GM10847 (cell line): ENCODE measurements around the gene SNX8.

Source experiments
- POLR2A ChIP-seq: IDR thresholded peaks from 2 replicates; pipeline ENCODE4 v1.6.1; 2011; ENCODE audit not compliant: insufficient read length; ENCODE audit errors: extremely low read depth

The SNX8 gene

GRCh38 chr7:2275101-2275500 lies 39.1 kb downstream of the SNX8 start:
- no peak for TF ChIP-seq POLR2A

GRCh38 chr7:2274666-2275065 lies 39.6 kb downstream of the SNX8 start:
- TF ChIP-seq POLR2A: no peak

GRCh38 chr7:2273866-2274265 lies 40.4 kb downstream of the SNX8 start:
- TF ChIP-seq POLR2A: no peak

- TF ChIP-seq POLR2A: no peak
Measured at GRCh38 chr7:2272031-2272430, 42.2 kb downstream of the SNX8 start.

GRCh38 chr7:2271273-2272026 lies 42.8 kb downstream of the SNX8 start:
- TF ChIP-seq POLR2A: no peak

GRCh38 chr7:2270495-2270894 lies 43.7 kb downstream of the SNX8 start:
- no peak for TF ChIP-seq POLR2A

GRCh38 chr7:2269991-2270460 lies 44.2 kb downstream of the SNX8 start:
- no peak for TF ChIP-seq POLR2A

GRCh38 chr7:2266911-2267310 lies 47.3 kb downstream of the SNX8 start:
- TF ChIP-seq POLR2A: no peak

- TF ChIP-seq POLR2A: no peak
Measured at GRCh38 chr7:2264158-2264557, 50.1 kb downstream of the SNX8 start.

- no peak for TF ChIP-seq POLR2A
Measured at GRCh38 chr7:2263176-2263575, 51.1 kb downstream of the SNX8 start.

GRCh38 chr7:2261611-2262010 lies 52.6 kb downstream of the SNX8 start:
- TF ChIP-seq POLR2A: no peak

GRCh38 chr7:2260820-2261219 lies 53.4 kb downstream of the SNX8 start:
- no peak for TF ChIP-seq POLR2A

- no peak for TF ChIP-seq POLR2A
Measured at GRCh38 chr7:2259480-2259879, 54.8 kb downstream of the SNX8 start.

GRCh38 chr7:2258661-2259365 lies 55.4 kb downstream of the SNX8 start:
- no peak for TF ChIP-seq POLR2A

- TF ChIP-seq POLR2A: no peak
Measured at GRCh38 chr7:2257651-2258050, 56.6 kb downstream of the SNX8 start.

- TF ChIP-seq POLR2A: no peak
Measured at GRCh38 chr7:2257046-2257551, 57.1 kb downstream of the SNX8 start.
